Stimulated activated CD4-positive, alpha-beta T cell treated with anti-CD3 and anti-CD28 coated beads, Interleukin-4, amount 100 ng/mL, for 48 hours (primary cell): ENCODE data around the gene NEK6.

Source experiments
- DNase-seq, 2 donors: peaks; one replicate each; pipeline ENCODE4 v3.0.0-alpha.2; 2020; ENCODE audit warnings: low read depth in 2 of 2

The NEK6 gene

GRCh38 chr9:124321935-124322334 lies 64.2 kb downstream of the NEK6 start:
- no peak for DNase-seq

GRCh38 chr9:124322618-124323432 lies 65.1 kb downstream of the NEK6 start:
- no peak for DNase-seq

GRCh38 chr9:124323904-124324303 lies 66.2 kb downstream of the NEK6 start:
- no peak for DNase-seq

- DNase-seq, result no peak
These were observed 68.1 kb downstream of the NEK6 start for GRCh38 chr9:124325816-124326215.

GRCh38 chr9:124326378-124326777 lies 68.6 kb downstream of the NEK6 start:
- no peak for DNase-seq

- DNase-seq, result no peak
These were observed 69.7 kb downstream of the NEK6 start for GRCh38 chr9:124327491-124327890.

- DNase-seq, result no peak
These were observed 70.5 kb downstream of the NEK6 start for GRCh38 chr9:124328285-124328684.

GRCh38 chr9:124329206-124329792 lies 71.5 kb downstream of the NEK6 start:
- DNase-seq, result no peak

- DNase-seq, result no peak
These were observed 72.4 kb downstream of the NEK6 start for GRCh38 chr9:124330011-124330697.

- DNase-seq, result no peak
These were observed 73.8 kb downstream of the NEK6 start for GRCh38 chr9:124331580-124331979.

- no peak for DNase-seq
These were observed 74.8 kb downstream of the NEK6 start for GRCh38 chr9:124332361-124333202.

- DNase-seq, result no peak
These were observed 75.4 kb downstream of the NEK6 start for GRCh38 chr9:124333203-124333579.

GRCh38 chr9:124334568-124335319 lies 77.0 kb downstream of the NEK6 start:
- DNase-seq, result no peak

GRCh38 chr9:124335320-124335707 lies 77.6 kb downstream of the NEK6 start:
- no peak for DNase-seq

- no peak for DNase-seq
These were observed 79.8 kb downstream of the NEK6 start for GRCh38 chr9:124337562-124337961.

- no peak for DNase-seq
These were observed 81.9 kb downstream of the NEK6 start for GRCh38 chr9:124339603-124340146.

- DNase-seq, result no peak
These were observed 82.7 kb downstream of the NEK6 start for GRCh38 chr9:124340219-124341069.

GRCh38 chr9:124341455-124342170 lies 83.9 kb downstream of the NEK6 start:
- DNase-seq, result no peak

- DNase-seq, result no peak
These were observed 84.6 kb downstream of the NEK6 start for GRCh38 chr9:124342402-124342775.
